Measurements from ENCODE around the gene NAA40. TPM values are rescaled to one million over a fixed set of nuclear protein-coding genes. Genes with fewer than 3 reads are reported as not detected.

Gene NAA40
- total RNA-seq, 1 experiment from 2014 or later, result 43.7 TPM

DNA sequence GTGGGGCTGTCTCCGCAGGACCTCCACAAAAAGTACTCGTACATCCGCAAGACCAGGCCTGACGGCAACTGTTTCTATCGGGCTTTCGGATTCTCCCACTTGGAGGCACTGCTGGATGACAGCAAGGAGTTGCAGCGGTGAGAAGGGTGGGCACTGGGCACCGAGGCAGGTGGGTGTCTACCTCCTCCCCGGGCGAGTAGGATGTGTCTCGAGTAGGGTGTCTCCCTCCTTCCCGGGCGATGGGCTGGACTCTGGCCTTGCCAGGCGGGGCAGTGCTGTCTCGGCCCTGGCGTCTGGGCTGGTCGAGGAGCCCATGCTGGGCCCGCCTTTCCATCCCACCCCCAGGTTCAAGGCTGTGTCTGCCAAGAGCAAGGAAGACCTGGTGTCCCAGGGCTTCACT, 57.7 kb downstream of the NAA40 start:
- no peak overlapping the region for H3K4me3 Mint-ChIP-seq (ENCODE audit: unreplicated experiment)
- BruUV-seq (replicated peaks), result no TSS peak
- H3K4me1 Mint-ChIP-seq (ENCODE audit: low read depth, unreplicated experiment), result no peaks in the 10 kb centered on the region
- Histone ChIP-seq H3K4me1 (no peaks in the 10 kb centered on the region), H3K4me3 (ENCODE audit: low read depth, low read length) (no peak overlapping the region), H3K27me3 (replicated peaks; ENCODE audit: control insufficient read depth, insufficient read depth, low read length) (no peaks in the 10 kb centered on the region), H3K9me3 (no peaks in the 10 kb centered on the region), H3K36me3 (ENCODE audit: control insufficient read depth, insufficient read depth, low read length) (peaks cover 4% of the 10 kb centered on the region; the same call in 1 of the 2 replicates)
- no peaks in the 10 kb centered on the region for H3K27me3 Mint-ChIP-seq (ENCODE audit: insufficient read depth, unreplicated experiment)
- H3K9me3 Mint-ChIP-seq (ENCODE audit: unreplicated experiment), result no peaks in the 10 kb centered on the region
- H3K36me3 Mint-ChIP-seq (ENCODE audit: insufficient read depth, unreplicated experiment), result peaks cover 76% of the 10 kb centered on the region
- DNase-seq, result no peak
- TF ChIP-seq, protein P1, sequence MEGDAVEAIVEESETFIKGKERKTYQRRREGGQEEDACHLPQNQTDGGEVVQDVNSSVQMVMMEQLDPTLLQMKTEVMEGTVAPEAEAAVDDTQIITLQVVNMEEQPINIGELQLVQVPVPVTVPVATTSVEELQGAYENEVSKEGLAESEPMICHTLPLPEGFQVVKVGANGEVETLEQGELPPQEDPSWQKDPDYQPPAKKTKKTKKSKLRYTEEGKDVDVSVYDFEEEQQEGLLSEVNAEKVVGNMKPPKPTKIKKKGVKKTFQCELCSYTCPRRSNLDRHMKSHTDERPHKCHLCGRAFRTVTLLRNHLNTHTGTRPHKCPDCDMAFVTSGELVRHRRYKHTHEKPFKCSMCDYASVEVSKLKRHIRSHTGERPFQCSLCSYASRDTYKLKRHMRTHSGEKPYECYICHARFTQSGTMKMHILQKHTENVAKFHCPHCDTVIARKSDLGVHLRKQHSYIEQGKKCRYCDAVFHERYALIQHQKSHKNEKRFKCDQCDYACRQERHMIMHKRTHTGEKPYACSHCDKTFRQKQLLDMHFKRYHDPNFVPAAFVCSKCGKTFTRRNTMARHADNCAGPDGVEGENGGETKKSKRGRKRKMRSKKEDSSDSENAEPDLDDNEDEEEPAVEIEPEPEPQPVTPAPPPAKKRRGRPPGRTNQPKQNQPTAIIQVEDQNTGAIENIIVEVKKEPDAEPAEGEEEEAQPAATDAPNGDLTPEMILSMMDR (IDR thresholded peaks at IDR 0.05; ENCODE audit: insufficient read depth in 1 of 2, low read depth in 1 of 2, low read length in 1 of 2, severe bottlenecking in 1 of 2, unreplicated experiment in 1 of 2), result no peak
- CTCF ChIA-PET, result no interaction called here
- POLR2A ChIA-PET, result no interaction called here
- no peak overlapping the region for H3K27ac Mint-ChIP-seq (ENCODE audit: unreplicated experiment)
- intact Hi-C loops (cut with micrococcal nuclease; ENCODE audit: unreplicated experiment), result no loop called here

DNA sequence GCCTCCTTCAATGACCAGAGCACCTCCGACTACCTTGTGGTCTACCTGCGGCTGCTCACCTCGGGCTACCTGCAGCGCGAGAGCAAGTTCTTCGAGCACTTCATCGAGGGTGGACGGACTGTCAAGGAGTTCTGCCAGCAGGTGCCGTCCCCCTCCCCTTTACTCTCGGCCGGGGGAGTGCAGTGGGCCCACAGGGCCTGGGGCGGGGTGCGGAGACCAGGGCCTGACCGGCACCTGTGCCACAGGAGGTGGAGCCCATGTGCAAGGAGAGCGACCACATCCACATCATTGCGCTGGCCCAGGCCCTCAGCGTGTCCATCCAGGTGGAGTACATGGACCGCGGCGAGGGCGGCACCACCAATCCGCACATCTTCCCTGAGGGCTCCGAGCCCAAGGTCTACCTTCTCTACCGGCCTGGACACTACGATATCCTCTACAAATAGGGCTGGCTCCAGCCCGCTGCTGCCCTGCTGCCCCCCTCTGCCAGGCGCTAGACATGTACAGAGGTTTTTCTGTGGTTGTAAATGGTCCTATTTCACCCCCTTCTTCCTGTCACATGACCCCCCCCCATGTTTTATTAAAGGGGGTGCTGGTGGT, 58.4 kb downstream of the NAA40 start:
- Histone ChIP-seq H3K27me3 (replicated peaks; ENCODE audit: control insufficient read depth, insufficient read depth, low read length) (no peaks in the 10 kb centered on the region), H3K4me3 (ENCODE audit: low read depth, low read length) (no peak overlapping the region), H3K9me3 (no peaks in the 10 kb centered on the region), H3K36me3 (ENCODE audit: control insufficient read depth, insufficient read depth, low read length) (peaks cover 4% of the 10 kb centered on the region; the same call in 1 of the 2 replicates), H3K4me1 (no peaks in the 10 kb centered on the region)
- POLR2A ChIA-PET, result no interaction called here
- Mint-ChIP-seq H3K27ac (ENCODE audit: unreplicated experiment) (no peak overlapping the region), H3K4me3 (ENCODE audit: unreplicated experiment) (no peak overlapping the region), H3K9me3 (ENCODE audit: unreplicated experiment) (no peaks in the 10 kb centered on the region), H3K4me1 (ENCODE audit: low read depth, unreplicated experiment) (no peaks in the 10 kb centered on the region), H3K27me3 (ENCODE audit: insufficient read depth, unreplicated experiment) (no peaks in the 10 kb centered on the region), H3K36me3 (ENCODE audit: insufficient read depth, unreplicated experiment) (peaks cover 73% of the 10 kb centered on the region)
- BruUV-seq (replicated peaks), result no TSS peak
- no peak for DNase-seq
- CTCF ChIA-PET, result no interaction called here
- intact Hi-C loops (cut with micrococcal nuclease; ENCODE audit: unreplicated experiment), result no loop called here
- TF ChIP-seq, protein P1 (IDR thresholded peaks at IDR 0.05; ENCODE audit: insufficient read depth in 1 of 2, low read depth in 1 of 2, low read length in 1 of 2, severe bottlenecking in 1 of 2, unreplicated experiment in 1 of 2), result no peak

DNA sequence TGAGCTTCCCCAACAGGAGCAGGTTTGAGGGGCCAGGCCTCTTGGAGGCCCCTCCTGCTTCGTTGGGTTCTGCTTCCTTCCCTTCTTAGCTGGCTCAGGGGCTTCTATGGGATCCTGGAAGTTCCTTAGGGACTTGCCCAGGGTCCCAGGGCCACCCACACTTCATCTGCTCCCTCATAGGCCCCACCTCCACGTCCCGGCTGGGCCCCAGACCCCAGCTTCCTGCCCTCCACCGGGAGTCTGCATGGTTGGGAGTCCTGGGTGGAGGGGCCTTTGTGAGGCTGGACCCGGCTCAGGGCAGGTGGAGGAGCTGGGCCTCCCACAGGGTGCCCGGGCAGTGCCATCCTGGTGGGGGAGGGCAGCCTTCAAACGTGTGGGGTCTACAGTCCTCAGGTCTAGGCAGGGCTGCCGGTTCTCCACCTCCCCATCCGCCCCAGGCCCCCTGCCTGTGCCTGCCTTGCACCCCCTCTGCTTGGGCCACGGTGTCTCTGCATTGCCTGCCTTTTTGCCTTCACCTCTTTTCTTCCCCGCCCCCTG, 59.1 kb downstream of the NAA40 start:
- TSS peak; percentile 72 for BruUV-seq (replicated peaks)
- no peaks in the 10 kb centered on the region for H3K4me1 ChIP-seq
- peaks cover 4% of the 10 kb centered on the region; the same call in 1 of the 2 replicates for H3K36me3 ChIP-seq (ENCODE audit: control insufficient read depth, insufficient read depth, low read length)
- ChIA-PET POLR2A (no interaction called here), CTCF (interaction anchor here (0.9 kb wide), 1 partner anchor 47 kb away, joined by 3 read pairs; no protein-coding TSS in a partner anchor)
- H3K9me3 ChIP-seq, result no peaks in the 10 kb centered on the region
- Mint-ChIP-seq H3K9me3 (ENCODE audit: unreplicated experiment) (no peaks in the 10 kb centered on the region), H3K27ac (ENCODE audit: unreplicated experiment) (peak overlapping the region; percentile 37), H3K27me3 (ENCODE audit: insufficient read depth, unreplicated experiment) (no peaks in the 10 kb centered on the region), H3K4me1 (ENCODE audit: low read depth, unreplicated experiment) (no peaks in the 10 kb centered on the region), H3K4me3 (ENCODE audit: unreplicated experiment) (no peak overlapping the region), H3K36me3 (ENCODE audit: insufficient read depth, unreplicated experiment) (peaks cover 76% of the 10 kb centered on the region)
- TF ChIP-seq, protein P1 (IDR thresholded peaks at IDR 0.05; ENCODE audit: insufficient read depth in 1 of 2, low read depth in 1 of 2, low read length in 1 of 2, severe bottlenecking in 1 of 2, unreplicated experiment in 1 of 2), result no peak
- no peak for DNase-seq
- no peak overlapping the region for H3K4me3 ChIP-seq (ENCODE audit: low read depth, low read length)
- intact Hi-C loops (cut with micrococcal nuclease; ENCODE audit: unreplicated experiment), result no loop called here
- no peaks in the 10 kb centered on the region for H3K27me3 ChIP-seq (replicated peaks; ENCODE audit: control insufficient read depth, insufficient read depth, low read length)
